Suppressor macrophage (primary cell): Measurements from ENCODE around the gene OR4C3.
"Not testable (repeated sequence)": the region's sequence is repeated elsewhere in the genome, so short reads cannot be mapped to it uniquely, and the experiment has no call there.

Source experiments
- DNase-seq, 4 experiments: peaks; one replicate each; pipeline ENCODE4 v3.0.0-alpha.2; 2020 to 2022
- total RNA-seq, 17 experiments: gene quantifications; one replicate each; lab custom pipeline; 2026; ENCODE audit warnings: mixed read lengths in 6 of 17, inconsistent platforms in 3 of 17; lab: John Stamatoyannopoulos, UW

OR4C3 gene
- 0 to 0.66 (median 0) reads per million in 17 experiments for total RNA-seq

DNA sequence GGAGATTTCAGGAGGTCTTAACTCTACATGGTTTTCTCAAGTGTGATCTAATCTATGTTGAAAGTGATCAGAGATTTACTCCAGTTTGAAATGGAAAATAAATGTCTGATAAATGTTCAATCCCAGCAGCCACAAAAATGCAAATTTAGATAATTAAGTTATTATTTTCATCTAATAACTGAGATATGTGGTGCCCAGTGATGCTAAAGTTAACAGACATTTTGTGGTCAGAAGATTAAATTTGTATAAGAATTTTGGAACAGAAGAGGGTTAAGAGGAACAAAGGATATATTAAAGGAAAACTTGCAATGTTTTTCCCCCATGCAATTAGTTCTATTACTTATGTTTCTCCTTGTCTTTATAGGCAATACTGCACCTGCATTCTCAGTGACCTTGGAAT is at the start of gene OR4C3:
TSS of gene OR4C3 (plus strand) at position 301 of the 400 bp plus-strand sequence. CDS start 102 bp downstream, outside the sequence.
- not testable (repeated sequence) for DNase-seq

DNA sequence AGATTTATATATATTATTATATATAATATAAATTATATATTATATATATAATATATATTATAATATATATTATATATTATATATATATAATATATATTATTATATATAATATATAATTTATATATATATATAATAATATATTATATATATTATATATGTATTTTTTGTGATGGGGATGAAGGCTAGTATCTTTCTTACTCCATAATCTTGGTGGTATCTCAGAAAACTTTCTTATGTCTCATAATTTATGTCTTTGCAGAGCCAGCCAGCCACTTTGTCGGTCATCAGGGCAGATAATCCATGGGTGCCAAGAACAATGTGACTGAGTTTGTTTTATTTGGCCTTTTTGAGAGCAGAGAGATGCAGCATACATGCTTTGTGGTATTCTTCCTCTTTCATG is 18.8 kb upstream of the OR4C3 start, which contains the start of gene OR4S1:
TSS of gene OR4S1 (plus strand) at position 301 of the 400 bp plus-strand sequence. CDS start at position 301, 0 bp downstream.
- no peak for DNase-seq

DNA sequence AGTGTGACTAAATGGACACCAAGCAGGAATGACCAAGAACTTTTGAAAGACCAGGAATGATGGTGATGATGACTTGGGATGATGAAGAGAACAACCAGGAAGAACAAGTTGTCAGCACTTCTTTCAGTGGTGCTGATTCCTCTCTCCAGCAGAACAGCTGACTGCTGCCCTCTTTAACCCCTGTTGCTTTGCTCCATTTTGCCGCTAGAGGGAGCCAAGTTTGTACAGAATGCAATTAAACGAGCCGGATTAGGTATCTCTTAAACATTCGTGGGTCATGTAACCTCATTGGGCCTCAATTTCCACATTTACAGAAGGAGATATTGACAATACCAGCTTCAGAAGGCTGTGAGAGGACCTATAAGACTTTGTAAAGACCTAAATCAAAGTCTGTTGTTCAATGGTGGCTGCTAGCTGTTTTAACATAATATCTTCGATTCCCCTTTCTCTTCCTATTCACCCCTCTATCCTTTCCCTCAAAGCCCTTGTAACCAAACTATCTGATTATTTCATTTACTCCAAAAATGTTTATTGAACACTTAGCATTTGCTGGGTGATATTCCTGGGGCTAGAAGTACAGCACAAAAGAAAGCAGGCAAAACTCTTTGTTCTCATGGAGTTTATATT is 16.8 kb upstream of the OR4C3 start:
- DNase-seq = peak; percentile 69 to 82 (median 79)

DNA sequence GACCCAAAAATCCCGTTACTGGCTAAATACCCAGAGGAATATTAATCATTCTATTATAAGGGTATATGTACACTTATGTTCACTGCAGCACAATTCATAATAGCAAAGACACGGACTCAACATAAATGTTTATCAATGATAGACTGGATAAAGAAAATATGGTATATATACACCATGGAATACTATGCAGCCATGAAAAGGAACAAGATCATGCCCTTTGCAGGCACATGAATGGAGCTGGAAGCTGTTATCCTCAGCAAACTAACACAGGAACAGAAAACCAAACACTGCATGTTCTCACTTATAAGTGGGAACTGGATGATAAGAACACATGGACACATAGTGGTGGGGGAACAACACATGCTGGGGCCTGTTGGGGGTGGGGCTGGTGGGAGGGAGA is 11.1 kb upstream of the OR4C3 start:
- DNase-seq = not testable (repeated sequence)

DNA sequence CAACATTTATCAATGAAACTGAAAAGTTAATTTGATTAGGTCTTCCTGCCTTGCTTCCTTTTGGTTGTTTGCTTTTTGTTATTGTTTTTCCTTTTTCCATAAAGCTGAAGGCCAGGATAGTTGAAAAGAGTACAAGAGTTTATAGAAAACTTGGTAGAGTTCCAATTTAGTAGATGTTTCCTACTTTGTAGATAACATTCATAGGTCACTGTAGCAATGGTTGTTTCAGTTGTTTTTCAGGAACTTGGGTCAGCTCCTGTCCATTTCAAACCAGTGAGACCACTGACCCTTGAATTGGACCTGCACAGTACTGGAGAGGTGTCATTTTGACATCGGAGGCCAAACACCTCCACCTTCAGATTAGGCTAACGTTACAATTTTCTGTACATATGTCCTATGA is 4.9 kb upstream of the OR4C3 start:
- not testable (repeated sequence) for DNase-seq

DNA sequence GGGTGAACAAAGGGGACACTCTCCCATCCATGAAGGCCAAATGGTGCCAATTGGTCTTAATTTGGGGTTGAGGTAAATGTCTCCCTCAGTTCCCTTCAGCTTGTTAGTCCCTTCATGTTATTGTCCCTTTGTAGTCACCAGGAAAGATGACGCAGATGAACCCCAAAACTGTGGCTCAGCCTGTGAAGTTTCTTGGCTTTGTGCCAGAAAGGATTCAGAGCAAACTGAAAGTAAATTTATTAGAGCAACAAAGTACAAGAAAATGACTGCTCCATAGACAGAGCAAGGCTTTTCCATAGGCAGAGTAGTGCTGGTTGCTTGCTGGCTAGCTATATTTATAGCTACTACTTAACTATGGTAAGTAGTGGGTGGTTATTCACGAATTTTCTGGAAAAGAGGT is 16.7 kb downstream of the OR4C3 start:
- DNase-seq = no peak

DNA sequence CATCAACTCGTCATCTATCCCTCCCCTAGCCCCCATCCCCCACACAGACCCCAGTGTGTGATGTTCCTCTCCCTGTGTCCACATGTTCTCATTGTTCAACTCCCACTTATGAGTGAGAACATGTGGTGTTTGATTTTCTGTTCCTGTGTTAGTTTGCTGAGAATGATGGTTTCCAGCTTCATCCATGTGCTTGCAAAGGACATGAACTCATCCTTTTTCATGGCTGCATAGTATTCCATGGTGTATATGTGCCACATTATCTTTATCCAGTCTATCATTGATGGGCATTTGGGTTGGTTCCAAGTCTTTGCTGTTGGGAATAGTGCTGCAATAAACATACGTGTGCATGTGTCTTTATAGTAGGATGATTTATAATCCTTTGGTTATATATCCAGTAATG is 17.8 kb downstream of the OR4C3 start:
- DNase-seq = not testable (repeated sequence)

DNA sequence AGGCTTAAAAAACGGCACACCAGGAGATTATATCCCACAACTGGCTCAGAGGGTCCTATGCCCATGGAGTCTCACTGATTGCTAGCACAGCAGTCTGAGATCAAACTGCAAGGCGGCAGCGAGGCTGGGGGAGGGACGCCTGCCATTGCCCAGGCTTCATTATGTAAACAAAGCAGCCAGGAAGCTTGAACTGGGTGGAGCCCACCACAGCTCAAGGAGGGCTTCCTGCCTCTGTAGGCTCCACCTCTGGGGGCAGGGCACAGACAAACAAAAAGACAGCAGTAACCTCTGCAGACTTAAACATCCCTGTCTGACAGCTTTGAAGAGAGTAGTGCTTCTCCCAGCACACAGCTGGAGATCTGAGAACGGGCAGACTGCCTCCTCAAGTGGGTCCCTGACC is 21.6 kb downstream of the OR4C3 start:
- not testable (repeated sequence) for DNase-seq

DNA sequence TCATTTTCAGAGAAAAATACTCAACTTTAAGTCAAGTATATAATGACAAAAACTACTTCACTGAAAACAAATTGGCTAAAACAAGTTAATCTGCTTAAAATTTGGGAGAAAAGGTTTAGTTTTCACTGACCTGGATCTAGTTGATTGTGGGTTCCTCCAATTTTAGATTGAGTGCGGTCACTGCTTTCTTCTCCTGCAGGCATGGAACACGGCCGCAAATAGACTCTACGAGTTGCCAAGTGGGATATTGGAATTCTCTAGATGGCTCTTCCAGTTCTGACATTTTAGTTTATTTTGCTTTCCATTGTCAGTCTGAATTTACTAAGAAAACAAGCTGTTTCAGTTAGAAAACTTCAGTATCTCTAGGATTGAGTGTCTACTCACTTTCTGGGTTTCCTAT is 29.3 kb downstream of the OR4C3 start:
- no peak for DNase-seq

DNA sequence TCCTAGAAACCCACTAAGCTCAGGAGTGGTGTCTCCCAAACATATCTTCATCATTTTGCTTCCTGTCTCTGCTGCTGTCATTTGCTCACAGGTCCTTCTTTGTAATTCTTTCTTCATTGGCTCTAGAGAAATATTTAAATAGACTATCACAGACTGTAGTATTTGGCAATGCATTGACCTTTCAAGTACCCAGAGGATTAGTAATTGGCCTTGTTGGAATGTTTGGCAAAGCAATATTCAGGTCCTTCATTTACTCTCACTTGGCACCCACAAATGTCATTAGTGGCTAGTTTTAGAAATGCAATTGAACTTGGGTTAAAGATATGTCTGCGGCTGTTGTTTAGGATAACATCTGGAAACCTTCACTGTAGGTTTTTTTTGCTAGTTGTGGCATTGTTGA is 30.0 kb downstream of the OR4C3 start:
- no peak for DNase-seq

DNA sequence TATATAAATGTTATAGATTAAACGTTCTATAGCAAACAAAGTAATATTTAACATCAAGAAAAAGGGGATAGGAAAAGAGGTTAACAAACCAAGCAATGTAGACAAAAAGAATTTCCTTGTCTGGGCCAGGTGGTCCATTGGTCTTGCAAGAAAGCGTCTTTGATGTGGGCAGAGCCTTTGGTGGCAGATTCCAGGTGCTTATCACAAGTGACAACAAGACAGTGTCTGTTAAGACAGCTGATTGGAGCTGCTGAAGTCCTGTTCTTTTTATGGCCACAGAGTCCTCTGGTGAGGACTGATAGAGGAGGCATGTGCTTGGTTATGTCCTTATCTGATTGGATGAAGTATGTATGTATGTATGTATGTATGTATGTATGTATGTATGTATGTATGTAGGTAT is 36.6 kb downstream of the OR4C3 start:
- DNase-seq = not testable (repeated sequence)

DNA sequence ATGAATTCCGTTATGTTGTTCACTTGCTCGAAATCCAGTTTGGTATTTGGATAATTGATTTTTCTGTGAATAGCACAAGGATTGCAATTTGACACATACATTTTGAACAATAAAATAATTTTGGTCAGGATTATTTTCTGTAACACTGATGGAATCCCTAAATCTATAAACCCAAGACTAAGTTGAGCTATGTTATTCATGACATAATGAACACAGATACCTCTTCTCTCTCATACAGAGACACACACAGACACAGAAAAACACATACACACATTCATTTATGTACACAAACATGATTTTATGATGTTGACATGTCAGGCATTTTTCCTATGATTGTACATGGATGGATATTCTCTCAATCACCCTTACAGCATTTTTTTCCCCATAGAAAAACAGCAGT is 41.6 kb downstream of the OR4C3 start, which contains the start of gene OR4C5:
TSS of gene OR4C5 (minus strand) at position 101 of the 400 bp plus-strand sequence. CDS start at position 101, 0 bp downstream.
- DNase-seq = no peak
